ENCODE results near the gene KCNQ1OT1.

KCNQ1OT1 gene

GRCh38 chr11:2590965-2591754 is 108.6 kb downstream of the KCNQ1OT1 start:
- no peak for DNase-seq

DNA sequence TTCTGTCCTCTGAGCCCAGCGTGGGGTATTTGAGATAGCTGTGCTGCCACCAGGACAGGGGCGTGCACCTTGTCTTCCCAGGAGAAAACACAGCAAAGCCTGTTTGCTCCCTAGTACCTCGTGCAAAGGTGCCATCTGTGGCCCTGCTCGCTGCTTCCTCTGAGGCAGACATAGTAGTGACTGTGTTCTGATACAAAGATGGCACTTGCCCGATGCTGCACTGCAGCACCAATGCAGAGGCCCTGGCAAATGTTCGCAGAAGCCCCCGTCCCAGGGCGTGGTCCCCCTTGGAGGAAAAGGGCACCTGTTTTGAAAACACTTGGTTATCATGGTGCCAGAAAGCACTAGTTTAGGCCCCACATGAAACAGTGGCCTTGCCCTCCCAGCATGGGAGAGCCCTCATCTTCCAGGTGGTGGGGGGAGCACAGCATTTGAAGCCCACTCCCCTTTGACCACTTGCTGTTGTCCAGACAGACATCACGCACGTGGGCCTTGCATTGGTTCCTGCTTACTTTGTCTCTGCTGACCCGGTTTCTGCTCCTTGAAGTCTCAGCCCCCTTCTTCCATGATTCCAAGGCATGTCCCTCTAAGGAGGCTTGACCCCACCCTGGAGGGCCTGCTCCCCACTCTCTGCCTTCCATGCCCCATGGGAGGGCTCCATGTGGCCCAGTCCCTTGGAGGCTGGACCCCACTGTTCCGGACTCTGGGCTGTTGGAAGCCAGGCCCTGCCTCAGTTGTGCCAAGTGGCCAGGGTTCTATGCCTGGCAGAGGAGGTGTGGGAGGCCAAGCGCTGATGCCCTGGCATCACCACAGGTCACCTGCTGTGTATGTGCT is 109.4 kb downstream of the KCNQ1OT1 start:
- no peak for DNase-seq

- DNase-seq = no peak
These were observed 110.3 kb downstream of the KCNQ1OT1 start for GRCh38 chr11:2589538-2589934.

- no peak for DNase-seq
These were observed 110.8 kb downstream of the KCNQ1OT1 start for GRCh38 chr11:2588809-2589537.

DNA sequence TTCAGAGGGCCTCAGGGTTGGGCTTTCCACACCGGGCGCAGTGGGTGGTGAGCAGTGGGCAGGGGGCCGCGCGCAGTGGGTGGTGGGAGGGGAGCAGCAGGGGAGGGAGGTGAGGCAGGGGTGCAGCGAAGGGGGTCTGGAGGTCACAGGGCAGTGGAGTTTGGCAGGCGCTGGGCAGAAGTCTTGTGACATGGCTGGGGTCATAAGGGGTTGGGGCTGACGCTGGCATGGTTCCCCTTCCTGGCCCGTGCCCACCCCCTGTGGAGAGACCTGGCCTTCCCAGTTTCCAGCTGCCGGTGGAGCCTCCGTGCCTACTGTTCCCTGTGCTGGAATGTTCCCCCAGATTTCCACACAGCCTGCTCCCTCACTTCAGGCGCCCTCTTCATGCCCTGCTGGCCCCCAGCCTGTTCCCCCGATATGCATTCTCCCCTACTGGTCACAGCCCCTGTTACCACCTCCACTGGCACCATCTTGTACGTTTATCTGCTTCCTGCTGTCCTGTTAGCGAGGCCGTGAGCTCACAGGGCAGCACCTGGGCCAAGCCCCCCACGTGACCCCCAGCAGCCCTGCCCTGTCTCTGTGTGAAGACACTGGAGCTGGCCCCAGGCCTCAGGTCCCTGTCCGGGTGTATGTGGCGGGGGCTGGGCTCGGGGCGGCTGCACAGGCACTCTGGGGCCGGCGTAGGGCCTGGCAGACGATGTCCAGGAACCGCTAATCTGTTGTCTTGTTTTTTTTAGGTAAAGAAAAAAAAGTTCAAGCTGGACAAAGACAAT is 111.6 kb downstream of the KCNQ1OT1 start:
- DNase-seq = no peak

DNA sequence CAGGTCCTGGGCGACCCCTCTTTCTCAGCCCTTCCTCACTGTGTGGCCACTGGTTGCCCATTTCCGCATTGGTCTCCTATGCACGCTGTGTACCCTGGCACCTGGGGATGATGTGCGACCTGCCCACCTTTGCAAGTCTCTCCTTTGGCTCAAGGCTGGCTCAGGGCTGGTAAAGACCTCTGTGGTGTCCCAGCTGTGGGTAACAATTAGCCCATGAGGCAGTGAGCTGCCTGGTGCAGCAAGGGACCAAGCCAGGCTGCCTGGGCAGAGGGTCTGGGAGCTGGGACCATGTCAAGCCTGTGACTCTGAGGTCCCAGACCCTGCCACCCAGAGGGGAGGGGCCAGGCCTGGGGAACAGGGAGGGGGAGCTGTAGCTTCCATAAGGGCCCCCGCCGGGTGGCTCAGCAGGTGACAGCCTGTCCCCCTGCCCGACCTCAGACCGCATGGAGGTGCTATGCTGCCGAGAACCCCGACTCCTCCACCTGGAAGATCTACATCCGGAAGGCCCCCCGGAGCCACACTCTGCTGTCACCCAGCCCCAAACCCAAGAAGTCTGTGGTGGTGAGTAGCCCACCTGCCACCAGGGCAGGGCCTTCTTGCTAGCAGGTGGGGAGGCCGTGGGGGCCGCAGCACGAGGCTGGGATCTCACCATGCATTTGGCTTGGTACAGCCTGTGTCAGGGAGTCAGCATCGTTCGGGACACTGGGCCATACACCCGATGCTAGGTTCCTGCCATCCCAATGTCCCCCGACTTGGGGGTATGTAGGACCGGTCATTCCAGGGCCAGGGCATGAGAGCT is 112.5 kb downstream of the KCNQ1OT1 start:
- DNase-seq = no peak

GRCh38 chr11:2586793-2587131 is 113.0 kb downstream of the KCNQ1OT1 start:
- DNase-seq = no peak

DNA sequence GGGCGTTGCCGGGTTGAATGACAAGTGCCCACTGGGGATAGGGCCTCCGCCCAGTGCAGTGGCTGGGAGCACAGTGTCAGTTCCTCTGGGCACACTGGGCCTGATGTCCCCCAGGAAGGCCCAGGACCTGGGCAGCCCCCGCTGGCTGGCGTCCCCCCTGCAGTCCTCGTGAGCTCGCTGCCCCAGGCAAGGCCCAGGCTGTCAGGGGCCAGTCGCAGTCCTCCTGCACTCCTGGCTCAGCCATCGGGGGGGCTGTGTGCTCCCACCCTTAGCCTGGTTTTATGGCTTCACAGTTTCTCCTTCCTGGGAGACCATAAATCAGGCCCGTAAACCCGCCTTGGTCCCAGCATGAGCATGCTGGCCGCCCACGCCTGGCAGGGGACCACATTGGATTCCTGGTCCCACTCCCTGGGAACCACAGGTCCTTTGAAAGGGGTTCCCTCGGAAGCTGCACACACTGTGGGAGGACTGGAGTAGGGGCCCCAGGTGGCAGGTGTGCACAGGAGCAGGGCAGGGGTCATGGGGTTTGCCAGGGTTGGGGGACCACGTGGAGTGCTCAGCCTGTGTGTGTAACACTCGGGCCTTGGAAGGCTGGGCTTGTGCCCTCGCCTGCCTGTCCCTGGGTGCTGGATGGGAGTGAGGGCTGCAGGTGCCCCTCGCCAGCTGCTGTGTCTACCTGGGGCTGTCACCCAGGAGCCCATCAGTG is 113.6 kb downstream of the KCNQ1OT1 start:
- DNase-seq = no peak

DNA sequence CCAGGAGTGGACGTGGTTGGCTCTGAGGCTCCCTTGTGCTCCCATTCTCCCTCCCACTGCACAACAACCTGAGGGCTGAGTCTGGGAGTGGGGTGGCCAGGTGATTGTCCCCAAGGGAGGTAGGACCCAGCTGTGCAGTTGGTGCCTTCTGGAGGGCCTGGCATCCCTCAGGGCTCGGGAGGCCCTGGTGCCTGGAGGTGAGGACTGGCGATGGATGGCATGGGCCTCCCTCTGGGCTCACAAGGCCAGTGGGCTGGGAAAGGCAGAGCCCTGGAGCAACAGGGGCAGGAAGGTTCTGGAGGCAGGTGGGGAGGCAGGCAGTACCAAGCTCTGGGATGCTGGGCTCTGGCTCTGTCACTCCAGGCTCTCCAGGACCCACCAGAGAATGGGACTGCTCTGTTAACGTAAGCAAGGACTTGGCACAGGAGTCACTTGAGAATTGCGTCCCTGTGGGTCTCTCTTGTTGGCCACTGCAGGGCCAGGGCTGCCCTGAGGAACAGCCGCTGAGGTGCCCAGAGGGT is 114.2 kb downstream of the KCNQ1OT1 start:
- DNase-seq = no peak

DNA sequence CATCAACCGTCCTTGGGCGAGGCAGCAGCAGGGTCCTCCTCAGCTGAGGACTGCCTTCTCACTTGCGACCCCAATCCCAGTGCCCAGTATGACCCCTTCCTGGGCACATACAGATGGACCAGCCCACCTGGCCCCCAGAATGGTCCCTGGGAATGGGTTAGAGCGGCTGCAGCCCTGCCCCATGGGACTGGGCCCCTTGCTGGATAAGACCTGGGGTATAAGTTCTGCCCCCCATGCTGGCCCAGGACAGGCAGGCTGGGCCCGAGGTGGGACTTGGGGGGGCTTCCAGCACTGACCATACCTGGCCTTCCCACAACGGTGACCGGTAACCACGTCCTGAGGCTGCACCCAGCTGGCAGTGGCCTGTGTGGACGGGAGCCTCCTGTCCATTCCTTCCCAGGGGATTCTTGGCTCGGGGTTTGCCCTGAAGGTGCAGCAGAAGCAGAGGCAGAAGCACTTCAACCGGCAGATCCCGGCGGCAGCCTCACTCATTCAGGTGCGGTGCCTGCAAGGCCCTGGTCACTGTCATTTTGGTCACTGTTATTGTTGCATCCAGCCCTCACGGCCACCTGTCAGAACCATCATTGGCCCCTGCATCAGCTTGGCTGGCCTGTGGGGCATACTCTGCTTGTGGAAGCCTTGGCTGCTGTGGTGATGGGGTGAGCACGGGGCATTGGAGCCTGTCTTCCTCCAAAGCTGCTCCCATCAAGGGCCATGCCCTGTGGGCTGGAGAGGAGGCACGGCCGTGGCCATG is 114.8 kb downstream of the KCNQ1OT1 start:
- DNase-seq = no peak

GRCh38 chr11:2584434-2584811 is 115.4 kb downstream of the KCNQ1OT1 start:
- no peak for DNase-seq

DNA sequence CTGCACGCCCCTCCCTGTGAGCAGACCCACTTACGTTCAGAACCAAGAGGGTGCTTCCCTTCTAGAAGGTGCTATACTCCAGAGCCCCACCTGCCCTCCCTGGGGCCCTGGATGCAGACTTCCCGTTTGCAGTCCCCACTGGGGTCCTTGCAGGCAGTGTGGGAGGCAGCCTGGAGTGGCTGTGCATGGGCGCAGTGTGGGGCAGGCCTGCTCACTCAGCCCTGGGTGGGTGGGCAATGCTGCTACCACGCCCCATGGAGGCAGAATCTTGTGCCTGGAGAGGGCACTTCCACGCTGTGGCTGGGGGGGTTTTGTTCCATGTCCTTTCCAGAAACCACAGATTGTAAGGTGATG is 116.2 kb downstream of the KCNQ1OT1 start:
- DNase-seq = no peak

DNA sequence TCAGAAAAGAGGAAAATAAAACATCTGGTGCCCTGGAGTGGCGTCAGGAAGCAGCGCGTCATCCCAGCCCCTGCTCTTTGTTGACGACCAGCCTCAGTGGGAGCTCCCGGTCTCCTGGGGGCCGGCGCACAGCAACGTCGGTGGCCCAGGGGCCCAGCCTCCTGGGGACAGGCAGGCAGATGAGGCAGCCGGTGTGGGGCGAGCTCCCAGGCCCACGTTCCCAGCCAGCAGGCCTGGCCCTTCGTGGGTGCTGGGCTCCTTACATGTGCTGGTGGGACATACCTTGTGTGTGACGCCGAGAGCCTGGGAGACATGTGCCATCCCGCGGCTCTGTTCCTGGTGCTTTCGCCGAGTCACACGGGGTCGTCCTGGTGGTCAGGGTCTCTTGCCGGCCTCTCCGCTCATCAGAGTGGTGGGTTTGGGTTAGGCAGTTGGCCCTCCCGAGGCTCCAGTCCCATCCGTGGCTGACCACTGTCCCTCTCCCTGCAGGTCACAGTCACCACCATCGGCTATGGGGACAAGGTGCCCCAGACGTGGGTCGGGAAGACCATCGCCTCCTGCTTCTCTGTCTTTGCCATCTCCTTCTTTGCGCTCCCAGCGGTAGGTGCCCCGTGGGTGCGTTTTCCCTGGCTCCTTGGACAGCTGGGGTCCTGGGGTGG is 116.7 kb downstream of the KCNQ1OT1 start:
- no peak for DNase-seq

GRCh38 chr11:2582351-2582945 is 117.3 kb downstream of the KCNQ1OT1 start:
- DNase-seq = no peak

- no peak for DNase-seq
These were observed 117.9 kb downstream of the KCNQ1OT1 start for GRCh38 chr11:2581931-2582350.

- DNase-seq = no peak
These were observed 118.5 kb downstream of the KCNQ1OT1 start for GRCh38 chr11:2581151-2581930.

- DNase-seq = no peak
These were observed 119.2 kb downstream of the KCNQ1OT1 start for GRCh38 chr11:2580571-2581001.

- DNase-seq = no peak
These were observed 119.8 kb downstream of the KCNQ1OT1 start for GRCh38 chr11:2580061-2580421.
